ENCODE data around the gene LRMDA.

Gene LRMDA

DNA sequence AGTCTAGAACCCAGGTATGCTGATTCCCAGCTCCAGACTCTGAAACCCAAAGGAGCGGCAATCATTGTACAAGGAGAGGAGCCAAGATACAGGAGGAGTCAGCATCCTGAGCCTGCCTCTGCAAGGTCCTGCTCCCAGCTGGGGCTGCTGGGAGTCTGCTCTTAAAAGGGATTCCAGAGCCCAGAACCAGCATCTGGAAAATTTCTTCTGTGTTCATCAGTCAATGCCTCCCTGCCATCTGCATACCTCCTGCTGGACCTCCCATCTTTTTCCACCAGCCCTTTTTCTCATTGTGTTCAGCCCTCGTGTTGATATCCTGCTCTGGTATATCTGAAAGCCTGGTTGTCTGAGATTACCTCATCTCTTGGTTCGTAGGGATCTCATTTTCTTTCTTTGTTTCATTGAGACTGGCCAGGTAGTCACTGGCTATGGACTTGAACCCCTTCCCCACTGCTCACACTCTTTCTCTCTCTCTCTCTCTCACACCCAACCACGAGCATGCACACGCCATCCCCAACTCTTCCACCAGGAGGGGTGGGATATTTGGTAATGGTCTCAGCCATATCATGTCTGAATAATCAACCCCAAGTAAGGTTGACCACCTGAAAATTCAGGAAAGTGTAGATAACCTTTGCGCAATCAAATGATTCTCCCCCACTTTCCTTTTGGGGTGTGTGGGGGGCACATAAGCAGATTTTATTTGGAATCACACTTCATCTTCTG, 608.8 kb downstream of the LRMDA start:
- DNase-seq (ENCODE audit: low read depth), result no peak
- no peak overlapping the region for H3K4me3 ChIP-seq (ENCODE audit: low read depth, low read length)
- in situ Hi-C loops (cut with HindIII; ENCODE audit: low sequenced_read_pairs), result no loop called here
- TF ChIP-seq, protein P1, sequence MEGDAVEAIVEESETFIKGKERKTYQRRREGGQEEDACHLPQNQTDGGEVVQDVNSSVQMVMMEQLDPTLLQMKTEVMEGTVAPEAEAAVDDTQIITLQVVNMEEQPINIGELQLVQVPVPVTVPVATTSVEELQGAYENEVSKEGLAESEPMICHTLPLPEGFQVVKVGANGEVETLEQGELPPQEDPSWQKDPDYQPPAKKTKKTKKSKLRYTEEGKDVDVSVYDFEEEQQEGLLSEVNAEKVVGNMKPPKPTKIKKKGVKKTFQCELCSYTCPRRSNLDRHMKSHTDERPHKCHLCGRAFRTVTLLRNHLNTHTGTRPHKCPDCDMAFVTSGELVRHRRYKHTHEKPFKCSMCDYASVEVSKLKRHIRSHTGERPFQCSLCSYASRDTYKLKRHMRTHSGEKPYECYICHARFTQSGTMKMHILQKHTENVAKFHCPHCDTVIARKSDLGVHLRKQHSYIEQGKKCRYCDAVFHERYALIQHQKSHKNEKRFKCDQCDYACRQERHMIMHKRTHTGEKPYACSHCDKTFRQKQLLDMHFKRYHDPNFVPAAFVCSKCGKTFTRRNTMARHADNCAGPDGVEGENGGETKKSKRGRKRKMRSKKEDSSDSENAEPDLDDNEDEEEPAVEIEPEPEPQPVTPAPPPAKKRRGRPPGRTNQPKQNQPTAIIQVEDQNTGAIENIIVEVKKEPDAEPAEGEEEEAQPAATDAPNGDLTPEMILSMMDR (IDR thresholded peaks at IDR 0.05; ENCODE audit: low read depth, low read length, missing control alignments), result no peak

DNA sequence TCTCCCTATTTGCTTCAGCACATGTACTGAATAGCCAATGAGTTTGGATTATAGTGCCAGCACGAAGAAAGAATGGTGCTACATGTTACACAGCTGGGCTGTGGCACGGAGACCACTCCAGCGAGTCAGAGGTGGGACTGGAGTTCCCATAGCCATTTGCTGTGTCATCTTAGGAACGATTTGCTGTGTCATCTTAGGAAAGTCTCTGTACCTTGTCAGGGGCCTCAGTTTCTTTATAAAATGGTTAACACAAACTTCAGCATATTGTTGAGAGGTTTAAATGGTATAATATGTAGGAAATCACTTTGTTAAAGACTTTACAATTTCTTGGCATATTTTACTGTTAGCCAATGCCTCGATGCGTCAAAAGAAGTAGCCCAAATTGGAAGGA, 609.4 kb downstream of the LRMDA start:
- in situ Hi-C loops (cut with HindIII; ENCODE audit: low sequenced_read_pairs), result no loop called here
- no peak overlapping the region for H3K4me3 ChIP-seq (ENCODE audit: low read depth, low read length)
- TF ChIP-seq, protein P1 (IDR thresholded peaks at IDR 0.05; ENCODE audit: low read depth, low read length, missing control alignments), result no peak
- no peak for DNase-seq (ENCODE audit: low read depth)

DNA sequence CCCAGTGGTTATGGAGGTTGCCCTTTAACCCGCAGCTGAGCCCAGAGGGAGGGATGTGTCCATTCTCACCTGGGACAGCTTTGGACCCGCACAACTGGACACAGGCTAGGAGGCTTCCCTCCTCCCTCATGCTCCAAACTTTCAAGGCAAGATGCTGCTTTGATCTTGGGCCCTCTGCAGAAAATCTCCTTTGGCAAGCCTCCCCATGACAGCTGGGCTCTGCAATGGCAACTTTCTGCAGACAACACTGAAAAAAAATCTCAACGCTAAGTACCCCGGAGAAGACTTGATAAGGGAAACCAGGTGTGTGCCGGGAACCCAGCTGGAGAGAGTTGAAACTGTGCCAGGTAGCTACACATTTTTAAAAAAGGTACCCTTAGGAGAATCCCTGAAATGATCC, 610.1 kb downstream of the LRMDA start:
- no peak overlapping the region for H3K4me3 ChIP-seq (ENCODE audit: low read depth, low read length)
- in situ Hi-C loops (cut with HindIII; ENCODE audit: low sequenced_read_pairs), result no loop called here

DNA sequence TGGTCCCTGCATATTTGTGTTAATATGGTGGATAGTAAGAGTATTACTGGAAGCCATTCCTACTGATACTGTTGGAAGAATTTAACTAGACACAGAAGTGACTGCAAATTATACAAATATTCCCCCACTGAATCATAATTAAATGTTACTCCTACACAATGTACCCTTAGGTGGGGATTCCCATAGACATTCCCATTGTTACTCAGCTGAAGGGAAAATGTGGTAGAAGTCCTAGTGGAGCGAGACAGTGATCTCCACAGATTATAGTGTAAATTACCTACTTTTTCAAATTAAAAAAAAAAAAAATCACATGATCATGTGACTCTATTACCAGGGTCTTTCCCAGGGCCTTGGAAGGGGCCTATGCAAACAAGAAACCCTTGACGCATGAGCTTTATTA, 611.8 kb downstream of the LRMDA start:
- in situ Hi-C loops (cut with HindIII; ENCODE audit: low sequenced_read_pairs), result no loop called here
- H3K4me3 ChIP-seq (ENCODE audit: low read depth, low read length), result no peak overlapping the region
- TF ChIP-seq, protein P1 (IDR thresholded peaks at IDR 0.05; ENCODE audit: low read depth, low read length, missing control alignments), result no peak
- DNase-seq (ENCODE audit: low read depth), result no peak

More for the DNA sequence above, 610.1 kb downstream of the LRMDA start:
- TF ChIP-seq, protein P1 (IDR thresholded peaks at IDR 0.05; ENCODE audit: low read depth, low read length, missing control alignments), result no peak
- DNase-seq (ENCODE audit: low read depth), result no peak

DNA sequence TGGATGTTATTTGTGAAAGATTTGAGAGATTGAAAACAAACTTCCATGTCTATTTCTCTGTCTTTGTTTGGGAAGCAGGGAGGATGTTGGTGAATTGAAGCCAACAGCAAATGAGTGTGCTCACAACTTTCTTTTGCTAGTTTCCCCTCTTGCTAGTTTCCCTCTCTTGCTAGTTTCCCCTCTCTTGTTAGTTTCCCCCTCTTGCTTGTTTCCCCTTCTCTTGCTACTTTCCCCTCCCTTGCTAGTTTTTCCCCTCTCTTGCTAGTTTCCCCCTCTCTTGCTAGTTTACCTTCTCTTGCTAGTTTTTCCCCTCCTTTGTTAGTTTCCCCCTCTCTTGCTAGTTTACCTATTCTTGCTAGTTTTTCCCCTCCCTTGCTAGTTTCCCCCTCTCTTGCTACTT, 613.3 kb downstream of the LRMDA start:
- DNase-seq (ENCODE audit: low read depth), result no peak
- in situ Hi-C loops (cut with HindIII; ENCODE audit: low sequenced_read_pairs), result no loop called here
- TF ChIP-seq, protein P1 (IDR thresholded peaks at IDR 0.05; ENCODE audit: low read depth, low read length, missing control alignments), result no peak
- no peak overlapping the region for H3K4me3 ChIP-seq (ENCODE audit: low read depth, low read length)

DNA sequence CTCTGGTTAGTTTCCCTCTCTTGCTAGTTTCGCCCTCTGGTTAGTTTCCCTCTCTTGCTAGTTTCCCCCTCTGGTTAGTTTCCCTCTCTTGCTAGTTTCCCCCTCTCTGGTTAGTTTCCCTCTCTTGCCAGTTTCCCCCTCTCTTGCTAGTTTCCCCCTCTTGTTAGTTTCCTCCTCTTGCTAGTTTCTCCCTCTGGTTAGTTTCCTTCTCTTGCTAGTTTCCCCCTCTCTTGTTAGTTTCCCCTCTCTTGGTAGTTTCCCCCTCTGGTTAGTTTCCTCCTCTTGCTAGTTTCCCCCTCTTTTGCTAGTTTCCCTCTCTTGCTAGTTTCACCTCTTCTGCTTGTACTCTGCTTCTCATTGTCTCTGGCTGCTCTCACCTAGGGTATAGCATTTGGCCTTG, 613.8 kb downstream of the LRMDA start:
- in situ Hi-C loops (cut with HindIII; ENCODE audit: low sequenced_read_pairs), result no loop called here
- DNase-seq (ENCODE audit: low read depth), result no peak
- no peak overlapping the region for H3K4me3 ChIP-seq (ENCODE audit: low read depth, low read length)
- TF ChIP-seq, protein P1 (IDR thresholded peaks at IDR 0.05; ENCODE audit: low read depth, low read length, missing control alignments), result no peak

All from astrocyte of the cerebellum (primary cell).